HepG2 (cell line): Measurements from ENCODE around the gene PRKAR1B. TPM values are rescaled to one million over a fixed set of nuclear protein-coding genes. Genes with fewer than 3 reads are reported as not detected.
A peak's percentile ranks its signal among the peaks of the same experiment; 100 is the strongest.

Experiments
- ATAC-seq: fragments of 200-7000 bp; cut with Tn5 transposase; 3 replicates; pipeline ENCODE4 v1.9.1; 2020; ENCODE audit warnings: mild to moderate bottlenecking, moderate library complexity
- BruUV-seq: library from RNA; stranded (reverse); fragments of 400-500 nt; replicated peaks from 2 replicates; lab custom pipeline; 2021; lab: Mats Ljungman, UMichigan
- CTCF ChIA-PET: fragments of 300-600 bp; formaldehyde crosslinking; extraction: SDS; loops from one replicate; lab custom pipeline; 2021; ENCODE audit warnings: low total read pairs, inconsistent platforms, low intra/inter-chr PET ratio; lab: Yijun Ruan, JAX
- POLR2A ChIA-PET: fragments of 350-600 bp; sonication (Branson Sonifier 250); formaldehyde crosslinking; loops from one replicate; lab custom pipeline; 2020; ENCODE audit warnings: antibody characterized with exemption, inconsistent platforms; lab: Yijun Ruan, JAX
- DNase-seq: peaks from one replicate; pipeline ENCODE4 v3.0.0-alpha.2; 2015; ENCODE audit warnings: low spot score
- FAIRE-seq: peaks from 3 replicates; lab custom pipeline; 2011; peaks lifted over from hg19 to GRCh38; lab: Jason Lieb, UNC
- H2AFZ ChIP-seq: one replicate; pipeline ENCODE4 v1.6.1; 2011; ENCODE audit warnings: low read length, inconsistent platforms
- H3K27ac ChIP-seq: fragments of 300-600 bp; 3 replicates; pipeline ENCODE4 v1.8.0; 2011; ENCODE audit warnings: mixed run types, mild to moderate bottlenecking, mixed read lengths, low read length, inconsistent platforms; ENCODE audit not compliant: insufficient read depth; ENCODE audit errors: extremely low read length
- H3K27me3 ChIP-seq, 2 experiments: fragments of 200-600 bp in 1 of 2; 2 replicates in 1 of 2; 3 replicates in 1 of 2; pipeline versions ENCODE4 v1.6.0 to v1.8.0; 2011; ENCODE audit warnings: low read length in 2 of 2, mild to moderate bottlenecking in 2 of 2, moderate library complexity in 2 of 2, inconsistent platforms in 1 of 2; ENCODE audit not compliant: insufficient read depth in 2 of 2, control insufficient read depth in 1 of 2
- H3K36me3 ChIP-seq, 2 experiments: fragments of 200-600 bp in 1 of 2; replicated peaks in 1 of 2; 2 replicates in 1 of 2; 3 replicates in 1 of 2; pipeline versions ENCODE4 v1.5.1 to v1.8.0; 2011; ENCODE audit warnings: low read length in 2 of 2, inconsistent platforms in 1 of 2; ENCODE audit not compliant: insufficient read depth in 2 of 2, control insufficient read depth in 1 of 2
- H3K4me1 ChIP-seq: 2 replicates; pipeline ENCODE4 v1.5.1; 2012; ENCODE audit warnings: low read length, inconsistent platforms; ENCODE audit not compliant: insufficient read depth
- H3K4me2 ChIP-seq: 2 replicates; pipeline ENCODE4 v1.6.0; 2011; ENCODE audit warnings: low read depth, low read length, inconsistent platforms
- H3K4me3 ChIP-seq, 3 experiments: fragments of 200-600 bp in 1 of 3; sonication (generic), shearing (Covaris generic) in 1 of 3; replicated peaks in 1 of 3; 2 replicates each; pipeline ENCODE4 v1.5.1; 2011 to 2016; ENCODE audit warnings: low read length in 3 of 3, inconsistent platforms in 2 of 3, low read depth in 2 of 3, mild to moderate bottlenecking in 2 of 3, control low read depth in 1 of 3, mixed read lengths in 1 of 3; ENCODE audit not compliant: insufficient read depth in 1 of 3
- H3K79me2 ChIP-seq: one replicate; pipeline ENCODE4 v1.6.1; 2011; ENCODE audit warnings: low read length, inconsistent platforms; ENCODE audit not compliant: insufficient read depth
- H3K9ac ChIP-seq: 2 replicates; pipeline ENCODE4 v1.6.0; 2011; ENCODE audit warnings: mild to moderate bottlenecking, low read depth, low read length, inconsistent platforms; ENCODE audit not compliant: insufficient read depth
- H3K9me3 ChIP-seq: 2 replicates; pipeline ENCODE4 v1.5.1; 2012; ENCODE audit warnings: mild to moderate bottlenecking, low read length
- H4K20me1 ChIP-seq: 2 replicates; pipeline ENCODE4 v1.6.0; 2011; ENCODE audit warnings: inconsistent platforms, mild to moderate bottlenecking, low read length, moderate library complexity; ENCODE audit not compliant: insufficient read depth
- AGO2 ChIP-seq: fragments of 200-400 bp; formaldehyde crosslinking; optimal IDR thresholded peaks from 2 replicates; pipeline ENCODE3; 2017; ENCODE audit warnings: mild to moderate bottlenecking, low read depth, low read length, moderate library complexity
- KLF11 ChIP-seq: IDR thresholded peaks from 2 replicates; pipeline ENCODE4 v1.6.1; 2016; ENCODE audit warnings: missing compliant biosample characterization
- NKX3-1 ChIP-seq: sonication (generic); formaldehyde crosslinking; IDR thresholded peaks from 2 replicates; pipeline ENCODE4 v1.5.0; 2020; ENCODE audit warnings: missing genetic modification reagents
- PRPF4 ChIP-seq: fragments of 200-400 bp; formaldehyde crosslinking; IDR thresholded peaks from 2 replicates; pipeline ENCODE4 v1.6.1; 2016; ENCODE audit warnings: low read length, low read depth; ENCODE audit not compliant: poor library complexity, severe bottlenecking
- ZNF18 ChIP-seq: sonication (generic); formaldehyde crosslinking; IDR thresholded peaks from 2 replicates; pipeline ENCODE4 v1.8.0; 2022; ENCODE audit warnings: mild to moderate bottlenecking, missing genetic modification reagents; ENCODE audit not compliant: insufficient replicate concordance
- ZNF331 ChIP-seq: sonication (generic); formaldehyde crosslinking; IDR thresholded peaks from 2 replicates; pipeline ENCODE4 v1.4.0; 2020; ENCODE audit warnings: missing genetic modification reagents
- ZNF691 ChIP-seq: sonication (generic); formaldehyde crosslinking; IDR thresholded peaks from 2 replicates; pipeline ENCODE4 v1.4.0; 2020; ENCODE audit warnings: missing genetic modification reagents, low read depth, mild to moderate bottlenecking, borderline replicate concordance
- WGBS: methylation state at CpG from one replicate; pipeline ENCODE4 v1.1.6; 2017; ENCODE audit warnings: low lambda C conversion rate; 5-methylcytosine and 5-hydroxymethylcytosine counted together
- in situ Hi-C: cut with HindIII; loops from 2 replicates; pipeline ENCODE4 v1.10.0; 2017; ENCODE audit warnings: low pct_unique_long_range_greater_than_20kb; ENCODE audit not compliant: extremely low pct_ligation_motif_present
- intact Hi-C: fragments of 100-400 bp; cut with micrococcal nuclease; formaldehyde crosslinking; loops from one replicate; pipeline ENCODE4 v1.10.0; 2022; ENCODE audit not compliant: unreplicated experiment
- polyA plus RNA-seq, 8 experiments: library from polyadenylated mRNA; depleted of rRNA in 3 of 8; stranded (reverse) in 7 of 8; unstranded in 1 of 8; fragments of >200 nt; fragmentation: Illumina TruSeq in 4 of 8; extraction: Trizol in 4 of 8; gene quantifications; 2 replicates each; pipeline versions ENCODE4 v1.2.1 to v1.2.3, GENCODE V29; 2011 to 2016; ENCODE audit warnings: low read depth in 4 of 8, missing spikeins in 1 of 8, mixed read lengths in 1 of 8; ENCODE audit not compliant: insufficient read depth in 1 of 8
- total RNA-seq, 5 experiments: library from RNA; depleted of rRNA; stranded (reverse); fragments of >200 nt; fragmentation: Illumina TruSeq; extraction: Trizol; gene quantifications; 2 replicates each; pipeline ENCODE4 v1.2.3, GENCODE V29; 2016; ENCODE audit warnings: low read depth in 1 of 5

Gene PRKAR1B
- total and polyA plus RNA-seq, 2 of the 13 experiments (the other 11 are each of a cell fraction or from before 2014, with no cell fraction given) = 7.9 to 28.2 TPM

GRCh38 chr7:574661-575395 is 152.3 kb downstream of the PRKAR1B start:
- no TSS peak for BruUV-seq
- H3K36me3 ChIP-seq = peaks cover 1 to 17% of the 10 kb centered on the region in 2 experiments; a peak in 3 of 5 replicates
- ChIA-PET POLR2A (no interaction called here), CTCF (no interaction called here)
- no peak overlapping the region for H3K4me3 ChIP-seq
- no peak for TF ChIP-seq PRPF4
- TF ChIP-seq NKX3-1 (CRISPR knock-in tag) = no peak
- no peak for TF ChIP-seq KLF11 (CRISPR knock-in tag)
- TF ChIP-seq ZNF18 = no peak
- peak; percentile 85 for TF ChIP-seq ZNF331
- no peak for TF ChIP-seq ZNF691 (CRISPR knock-in tag)
- TF ChIP-seq AGO2 = peak; percentile 20
- WGBS = 98% methylated on average over 19 of the region's 23 CpGs
- no peak for DNase-seq
- H3K4me2 ChIP-seq = no peak overlapping the region
- H3K4me1 ChIP-seq = no peaks in the 10 kb centered on the region
- no peak overlapping the region for H2AFZ ChIP-seq
- no peaks in the 10 kb centered on the region for H4K20me1 ChIP-seq
- intact Hi-C loops (no loop called here), in situ Hi-C loops (no loop called here)
- no peaks in the 10 kb centered on the region for H3K9me3 ChIP-seq
- no peak overlapping the region for H3K27ac ChIP-seq
- no peaks in the 10 kb centered on the region for H3K79me2 ChIP-seq
- no peaks in the 10 kb centered on the region for H3K27me3 ChIP-seq
- no peak overlapping the region for H3K9ac ChIP-seq
- ATAC-seq = no peak
- no peak for FAIRE-seq
